ENCODE data around the gene GRIK5.

GRCh38 chr19:42108527-42109389 is 38.8 kb upstream of the GRIK5 start:
- peak; percentile 100 for TF ChIP-seq CTCF (conservative IDR thresholded peaks at IDR 0.05 in 1 of 2, IDR thresholded peaks at IDR 0.05 in 1 of 2; ENCODE audit: extremely low read depth in 1 of 2, insufficient read depth in 1 of 2, low read depth in 1 of 2, low read length in 2 of 2)
- no peak for TF ChIP-seq EZH2 (IDR thresholded peaks at IDR 0.05; ENCODE audit: borderline replicate concordance, low read length)
